Kasumi-1 (cell line): ENCODE data around the gene EEF1A1.

Experiments
- DNase-seq, 2 experiments: peaks; one replicate each; lab custom pipeline; 2025; lab: John Stamatoyannopoulos, UW

The EEF1A1 gene

GRCh38 chr6:73505142-73505541 is 15.7 kb downstream of the EEF1A1 start:
- no peak for DNase-seq

- DNase-seq, result no peak
These were observed 16.7 kb downstream of the EEF1A1 start for GRCh38 chr6:73504160-73504559.

- peak; percentile 30 to 50 for DNase-seq
These were observed 17.6 kb downstream of the EEF1A1 start for GRCh38 chr6:73503027-73503772.

DNA sequence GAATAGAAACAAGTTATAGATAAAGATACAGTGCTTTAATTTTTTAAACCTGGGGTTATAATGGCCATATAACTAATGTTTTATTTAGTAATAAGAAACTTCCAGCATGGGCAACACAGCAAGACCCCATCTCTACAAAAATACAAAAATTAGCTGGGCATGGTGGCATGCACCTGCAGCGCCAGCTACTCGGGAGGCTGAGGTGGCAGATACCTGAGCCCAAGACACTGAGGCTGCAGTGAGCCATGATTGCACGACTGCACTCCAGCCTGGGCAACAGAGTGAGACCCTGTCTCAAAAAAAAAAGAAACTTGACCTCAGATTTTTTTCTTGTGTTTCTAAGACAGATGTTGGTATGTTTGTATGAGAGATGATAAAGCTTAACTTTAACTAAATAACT is 22.9 kb downstream of the EEF1A1 start:
- DNase-seq, result no peak

GRCh38 chr6:73491377-73491776 is 29.5 kb downstream of the EEF1A1 start:
- DNase-seq, result no peak

GRCh38 chr6:73487473-73487872 is 33.4 kb downstream of the EEF1A1 start:
- DNase-seq, result no peak

- no peak for DNase-seq
These were observed 36.4 kb downstream of the EEF1A1 start for GRCh38 chr6:73484438-73484837.

DNA sequence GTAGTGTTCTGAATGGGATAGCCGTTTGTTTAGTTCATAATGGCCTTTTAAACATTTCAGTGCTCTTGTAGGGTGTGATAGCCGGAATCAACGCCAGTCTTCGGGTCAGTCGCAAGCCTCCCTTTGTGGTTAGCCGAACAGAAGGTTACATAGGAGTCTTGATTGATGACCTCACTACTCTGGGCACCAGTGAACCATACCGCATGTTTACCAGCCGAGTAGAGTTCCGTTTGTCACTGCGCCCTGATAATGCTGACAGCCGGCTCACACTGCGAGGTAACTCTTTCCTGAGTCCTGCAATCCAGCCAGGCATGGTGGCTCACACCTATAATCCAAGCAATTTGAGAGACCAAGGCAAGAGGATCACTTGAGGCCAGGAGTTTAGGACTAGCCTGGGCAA is 38.9 kb downstream of the EEF1A1 start:
- no peak for DNase-seq

GRCh38 chr6:73477407-73477806 is 43.4 kb downstream of the EEF1A1 start:
- DNase-seq, result no peak

DNA sequence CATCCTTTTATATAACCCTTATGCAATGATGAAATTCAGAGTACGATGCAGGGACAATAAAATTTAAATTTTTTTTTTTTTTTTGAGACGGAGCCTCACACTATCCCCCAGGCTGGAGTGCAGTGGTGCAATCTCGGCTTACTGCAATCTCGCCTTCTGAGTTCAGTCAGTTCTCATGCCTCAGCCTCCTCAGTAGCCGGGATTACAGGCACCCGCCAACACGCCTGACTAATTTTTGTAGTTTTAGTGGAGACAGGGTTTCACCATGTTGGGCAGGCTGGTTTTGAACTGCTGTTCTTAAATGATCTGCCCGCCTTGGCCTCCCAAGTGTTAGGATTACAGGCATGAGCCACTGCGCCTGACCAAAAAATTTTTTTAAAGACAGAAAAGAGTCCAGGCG is 44.1 kb downstream of the EEF1A1 start:
- no peak for DNase-seq

DNA sequence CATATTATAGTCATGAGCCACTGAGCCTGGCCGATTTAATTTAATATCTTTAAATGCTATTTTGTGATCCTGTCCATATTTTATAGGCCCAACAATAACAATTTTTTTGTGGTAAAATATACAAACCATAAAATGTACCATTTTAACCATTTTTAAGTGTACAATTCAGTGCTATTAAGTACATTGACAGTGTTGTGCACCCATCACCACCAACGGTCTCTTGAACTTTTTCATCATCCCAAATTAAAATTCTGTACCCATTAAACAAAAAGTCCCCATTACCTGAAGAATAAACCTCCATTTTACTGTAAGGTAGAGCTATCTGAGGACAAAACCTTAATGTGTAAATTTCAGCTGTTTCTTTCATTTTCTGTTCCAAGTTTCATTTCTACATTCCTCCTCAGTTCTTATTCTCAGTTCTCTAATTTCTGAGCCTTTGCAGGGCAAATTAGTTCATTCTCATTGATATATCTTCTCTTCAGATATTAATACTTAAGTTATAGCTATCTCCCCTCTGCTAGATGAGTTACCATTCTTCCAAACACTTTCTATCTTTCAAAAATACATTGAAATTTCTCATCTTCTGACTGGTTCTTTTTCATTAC is 49.0 kb downstream of the EEF1A1 start:
- DNase-seq, result no peak
